ENCODE measurements around the gene APBA2. TPM values are rescaled to one million over a fixed set of nuclear protein-coding genes. Genes with fewer than 3 reads are reported as not detected.

The APBA2 gene
- polyA plus RNA-seq, 2 of the 4 experiments (the other 2 are of a cell fraction), result 11.4 to 12.6 TPM

DNA sequence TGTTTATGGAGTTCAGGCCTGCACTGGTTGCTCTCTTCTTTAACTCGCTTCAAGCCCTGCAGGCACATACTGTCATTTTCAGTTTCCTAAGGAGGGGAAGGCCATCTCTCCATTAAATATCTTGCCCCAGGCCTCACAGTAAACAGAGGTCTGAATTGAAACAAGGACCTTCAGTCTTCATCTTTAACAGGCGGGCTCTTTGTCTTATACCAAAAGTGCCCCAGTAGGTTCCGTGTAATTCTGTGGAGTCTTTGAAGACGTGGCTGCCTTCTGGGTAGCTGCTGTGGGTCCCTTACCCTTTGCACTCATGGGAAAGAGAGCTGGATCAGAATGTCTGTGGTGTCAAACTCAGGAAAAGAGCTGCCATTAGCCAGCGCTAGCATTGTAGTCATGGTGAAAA lies 161.2 kb downstream of the APBA2 start:
- DNase-seq (ENCODE audit: low read depth in 1 of 2, low spot score in 1 of 2) (no peak), FAIRE-seq (no peak), ATAC-seq (no peak)
- ChIA-PET CTCF (interaction anchor here (1.5 kb wide), 1 partner anchor 57 kb away, joined by 5 read pairs; no protein-coding TSS in a partner anchor), POLR2A (no interaction called here)
- no peak overlapping the region for H3K4me3 ChIP-seq
- TF ChIP-seq HEYL (CRISPR knock-in tag; IDR thresholded peaks at IDR 0.05) (no peak), FOSL2 (IDR thresholded peaks at IDR 0.05) (no peak), FOSL2 (CRISPR knock-in tag; IDR thresholded peaks at IDR 0.05) (no peak), RNF2 (IDR thresholded peaks at IDR 0.05; ENCODE audit: borderline replicate concordance, low read depth) (no peak), EHMT2 (IDR thresholded peaks at IDR 0.05; ENCODE audit: low read depth) (no peak)
- TF ChIP-seq, protein P1, sequence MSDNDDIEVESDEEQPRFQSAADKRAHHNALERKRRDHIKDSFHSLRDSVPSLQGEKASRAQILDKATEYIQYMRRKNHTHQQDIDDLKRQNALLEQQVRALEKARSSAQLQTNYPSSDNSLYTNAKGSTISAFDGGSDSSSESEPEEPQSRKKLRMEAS (IDR thresholded peaks at IDR 0.05), result no peak
- no peaks in the 10 kb centered on the region for H3K4me1 ChIP-seq
- 89% methylated on average over 5 of the region's 5 CpGs for WGBS (ENCODE audit: missing lambda C conversion rate)
- no peak overlapping the region for H3K4me2 ChIP-seq
- no peak overlapping the region for H3K27ac ChIP-seq
- no peaks in the 10 kb centered on the region for H3K9me3 ChIP-seq

DNA sequence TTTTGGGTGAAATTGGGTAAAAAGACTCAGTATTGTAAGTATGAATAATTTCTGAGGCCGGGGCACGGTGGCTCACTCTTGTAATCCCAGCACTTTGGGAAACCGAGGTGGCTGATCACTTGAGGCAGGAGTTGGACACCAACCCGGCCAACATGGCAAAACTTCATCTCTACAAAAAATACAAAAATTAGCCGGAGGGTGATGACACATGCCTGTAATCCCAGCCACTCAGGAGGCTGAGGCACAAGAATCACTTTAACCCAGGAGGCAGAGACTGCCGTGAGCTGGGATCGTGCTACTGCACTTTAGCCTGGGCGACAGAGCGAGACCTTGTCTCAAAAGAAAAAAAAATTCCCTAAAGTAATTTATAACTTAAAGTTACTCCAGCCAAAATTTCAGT lies 162.2 kb downstream of the APBA2 start:
- Histone ChIP-seq H3K9me3 (no peaks in the 10 kb centered on the region; the same call in 2 of the 3 replicates), H3K4me3 (no peak overlapping the region), H3K4me1 (no peaks in the 10 kb centered on the region), H3K4me2 (no peak overlapping the region), H3K27ac (no peak overlapping the region)
- DNase-seq (ENCODE audit: low read depth in 1 of 2, low spot score in 1 of 2) (no peak), FAIRE-seq (no peak), ATAC-seq (no peak)
- TF ChIP-seq HOXB13 (CRISPR knock-in tag; IDR thresholded peaks at IDR 0.05; ENCODE audit: low read depth) (no peak), RNF2 (IDR thresholded peaks at IDR 0.05; ENCODE audit: borderline replicate concordance, low read depth) (no peak)
- POLR2A ChIA-PET, result no interaction called here
- WGBS (ENCODE audit: missing lambda C conversion rate), result 88% methylated on average over 9 of the region's 9 CpGs
- CTCF ChIA-PET, result interaction anchor here (1.0 to 1.5 kb wide), 2 partner anchors 56 to 535 kb away, joined by 4 to 5 read pairs; no protein-coding TSS in a partner anchor

DNA sequence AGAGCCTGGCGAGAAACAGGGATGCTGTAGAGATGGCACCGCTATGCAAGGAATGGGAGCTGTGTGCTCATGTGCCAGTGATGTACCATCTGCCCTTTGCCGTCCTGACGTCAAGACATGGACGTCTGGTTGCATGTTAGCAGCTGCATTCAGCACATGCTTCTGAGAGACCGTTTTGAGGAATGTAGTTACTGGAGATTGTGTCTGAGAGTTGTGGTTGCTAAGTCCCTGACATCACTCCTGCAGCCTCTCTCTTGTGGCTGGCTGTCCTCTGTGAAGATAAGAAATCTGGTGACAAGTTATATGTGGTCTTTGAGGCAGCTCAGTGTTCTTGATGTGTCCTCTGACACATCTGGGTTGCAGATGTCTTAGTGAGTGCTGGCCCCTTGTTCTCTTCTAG lies 165.1 kb downstream of the APBA2 start:
- no peak for TF ChIP-seq SMC3 (IDR thresholded peaks at IDR 0.05)
- TF ChIP-seq, protein P2, sequence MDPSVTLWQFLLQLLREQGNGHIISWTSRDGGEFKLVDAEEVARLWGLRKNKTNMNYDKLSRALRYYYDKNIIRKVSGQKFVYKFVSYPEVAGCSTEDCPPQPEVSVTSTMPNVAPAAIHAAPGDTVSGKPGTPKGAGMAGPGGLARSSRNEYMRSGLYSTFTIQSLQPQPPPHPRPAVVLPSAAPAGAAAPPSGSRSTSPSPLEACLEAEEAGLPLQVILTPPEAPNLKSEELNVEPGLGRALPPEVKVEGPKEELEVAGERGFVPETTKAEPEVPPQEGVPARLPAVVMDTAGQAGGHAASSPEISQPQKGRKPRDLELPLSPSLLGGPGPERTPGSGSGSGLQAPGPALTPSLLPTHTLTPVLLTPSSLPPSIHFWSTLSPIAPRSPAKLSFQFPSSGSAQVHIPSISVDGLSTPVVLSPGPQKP (IDR thresholded peaks at IDR 0.05; ENCODE audit: low read depth, low read length), result no peak
- ChIA-PET POLR2A (no interaction called here), CTCF (interaction anchor here (0.7 to 1.1 kb wide), 2 partner anchors 50 to 89 kb away, joined by 3 read pairs; no protein-coding TSS in a partner anchor)
- Histone ChIP-seq H3K4me2 (no peak overlapping the region), H3K9me3 (no peaks in the 10 kb centered on the region; the same call in 2 of the 3 replicates), H3K27ac (no peak overlapping the region), H3K4me1 (no peaks in the 10 kb centered on the region), H3K4me3 (no peak overlapping the region)
- FAIRE-seq (peak; percentile 32), DNase-seq (ENCODE audit: low read depth in 1 of 2, low spot score in 1 of 2) (no peak), ATAC-seq (no peak)
- WGBS (ENCODE audit: missing lambda C conversion rate), result 79% methylated on average over 6 of the region's 6 CpGs

DNA sequence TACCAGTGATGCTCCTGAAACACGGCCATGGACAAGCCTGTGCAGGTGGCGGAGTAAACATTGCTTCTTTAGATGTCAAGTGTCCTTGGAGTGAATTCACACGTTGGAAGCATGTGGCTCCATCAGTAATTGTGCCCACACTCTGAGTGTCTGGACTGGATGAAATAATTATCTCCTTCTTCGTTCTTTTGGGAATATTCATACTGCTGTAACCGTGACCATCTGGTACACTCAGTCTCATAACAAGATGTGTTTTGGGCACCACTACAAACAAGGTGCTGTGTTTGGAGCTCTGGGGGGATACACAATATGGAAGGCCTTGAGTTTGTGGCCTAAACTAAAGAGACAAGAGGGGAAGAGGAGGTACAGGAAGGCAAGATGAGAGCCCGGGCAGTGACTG lies 165.6 kb downstream of the APBA2 start:
- H3K9me3 ChIP-seq, result no peaks in the 10 kb centered on the region; the same call in 2 of the 3 replicates
- ATAC-seq (no peak), FAIRE-seq (no peak), DNase-seq (ENCODE audit: low read depth in 1 of 2, low spot score in 1 of 2) (no peak)
- TF ChIP-seq HDAC2 (IDR thresholded peaks at IDR 0.05) (no peak), MAFK (IDR thresholded peaks at IDR 0.05; ENCODE audit: partially characterized antibody) (no peak), CEBPB (IDR thresholded peaks at IDR 0.05) (no peak), ZSCAN20 (CRISPR knock-in tag; IDR thresholded peaks at IDR 0.05) (no peak)
- H3K4me1 ChIP-seq, result no peaks in the 10 kb centered on the region
- no peak overlapping the region for H3K4me2 ChIP-seq
- H3K4me3 ChIP-seq, result no peak overlapping the region
- CTCF ChIA-PET, result interaction anchor here (0.6 to 1.1 kb wide), 5 partner anchors 15 to 320 kb away, joined by 3 read pairs; no protein-coding TSS in a partner anchor
- WGBS (ENCODE audit: missing lambda C conversion rate), result 75% methylated on average over 6 of the region's 6 CpGs
- POLR2A ChIA-PET, result no interaction called here
- H3K27ac ChIP-seq, result no peak overlapping the region

DNA sequence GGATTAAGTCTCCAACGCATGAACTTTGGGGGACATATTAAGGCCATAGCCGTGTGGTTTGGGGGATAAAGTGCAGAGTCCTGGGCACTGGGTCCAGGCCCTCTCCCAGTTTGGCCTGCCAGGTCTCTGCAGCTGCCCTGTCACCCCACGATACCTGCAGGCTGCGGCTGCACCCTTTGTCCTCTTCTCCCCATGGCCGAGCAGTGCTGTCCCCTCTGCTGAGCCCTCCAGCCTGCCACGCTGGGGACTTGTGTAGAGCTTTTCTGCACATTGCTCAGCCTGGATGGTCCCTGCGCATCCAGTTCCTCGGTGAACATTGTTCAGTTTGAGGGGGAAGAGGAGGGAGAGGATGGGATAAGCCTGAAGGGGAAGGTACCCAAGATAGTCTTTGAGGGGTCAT lies 167.2 kb downstream of the APBA2 start:
- FAIRE-seq, result no peak
- no peak overlapping the region for H3K4me2 ChIP-seq
- ChIA-PET CTCF (interaction anchor here (0.5 to 1.7 kb wide), 2 partner anchors 19 to 39 kb away, joined by 3 read pairs; no protein-coding TSS in a partner anchor), POLR2A (no interaction called here)
- no peak for DNase-seq (ENCODE audit: low read depth in 1 of 2, low spot score in 1 of 2)
- H3K4me1 ChIP-seq, result no peaks in the 10 kb centered on the region
- no peak for ATAC-seq
- WGBS (ENCODE audit: missing lambda C conversion rate), result 94% methylated on average over 8 of the region's 8 CpGs
- TF ChIP-seq POLR2AphosphoS2 (conservative IDR thresholded peaks at IDR 0.05; ENCODE audit: low read length), result no peak
- TF ChIP-seq PHF8 (IDR thresholded peaks at IDR 0.05; ENCODE audit: borderline replicate concordance, low read depth), result no peak
- no peak for TF ChIP-seq CHD2 (IDR thresholded peaks at IDR 0.05; ENCODE audit: low read length, partially characterized antibody)
- TF ChIP-seq FOSB (CRISPR knock-in tag; IDR thresholded peaks at IDR 0.05), result no peak
- no peak for TF ChIP-seq HEYL (CRISPR knock-in tag; IDR thresholded peaks at IDR 0.05)
- no peak for TF ChIP-seq BHLHE40 (IDR thresholded peaks at IDR 0.05; ENCODE audit: low read depth, low read length)
- no peak for TF ChIP-seq KDM1A (IDR thresholded peaks at IDR 0.05; ENCODE audit: low read depth)
- no peak overlapping the region for H3K4me3 ChIP-seq
- no peaks in the 10 kb centered on the region; the same call in 2 of the 3 replicates for H3K9me3 ChIP-seq
- no peak overlapping the region for H3K27ac ChIP-seq
